HCT116 (cell line): ENCODE results near the gene ADAM17. TPM values are rescaled to one million over a fixed set of nuclear protein-coding genes. Genes with fewer than 3 reads are reported as not detected.

Source experiments
- ATAC-seq: fragments of 200-7000 bp; cut with Tn5 transposase; 2 replicates; pipeline ENCODE4 v1.9.1; 2020; ENCODE audit warnings: mild to moderate bottlenecking, moderate library complexity
- BruUV-seq: library from RNA; stranded (reverse); fragments of 400-500 nt; replicated peaks from 2 replicates; lab custom pipeline; 2021; lab: Mats Ljungman, UMichigan
- CTCF ChIA-PET: fragments of 300-600 bp; sonication (Branson Sonifier 250); formaldehyde crosslinking; loops from one replicate; lab custom pipeline; 2021; ENCODE audit warnings: antibody characterized with exemption; lab: Charles Lee
- POLR2A ChIA-PET: fragments of 300-600, 350-600 bp; sonication (Branson Sonifier 250); formaldehyde crosslinking; loops from one replicate; lab custom pipeline; 2021; ENCODE audit warnings: antibody characterized with exemption; lab: Charles Lee
- RAD21 ChIA-PET, 2 experiments: fragments of 300-600 bp; sonication (Branson Sonifier 250); formaldehyde crosslinking; loops; one replicate each; lab custom pipeline; 2023; ENCODE audit warnings: low total read pairs in 2 of 2; ENCODE audit not compliant: uncharacterized antibody in 2 of 2, unreplicated experiment in 2 of 2, low non-redundant PET in 1 of 2; lab: Charles Lee
- DNase-seq: peaks from one replicate; pipeline ENCODE4 v3.0.0-alpha.2; 2010; ENCODE audit warnings: low read depth, low spot score
- H2AFZ ChIP-seq: fragments of 200-600 bp; shearing (Covaris generic), sonication (generic); 2 replicates; pipeline ENCODE4 v1.6.1; 2017; ENCODE audit warnings: low read depth, mixed run types, mixed read lengths, antibody characterized with exemption, low read length; ENCODE audit not compliant: poor library complexity, severe bottlenecking
- H3K27ac ChIP-seq: 2 replicates; pipeline ENCODE4 v1.5.1; 2012; ENCODE audit warnings: low read depth, low read length
- H3K27me3 ChIP-seq: fragments of 200-600 bp; sonication (generic); 2 replicates; pipeline ENCODE4 v1.6.1; 2016; ENCODE audit warnings: mixed run types, low read length, mixed read lengths; ENCODE audit not compliant: insufficient read depth
- H3K36me3 ChIP-seq, 2 experiments: fragments of 200-500 bp in 1 of 2; fragments of 200-600 bp in 1 of 2; sonication (Bioruptor generic) in 1 of 2; sonication (generic) in 1 of 2; 2 replicates each; pipeline versions ENCODE4 v1.5.1 to v1.6.1; 2014 to 2016; ENCODE audit warnings: low read length in 2 of 2, inconsistent platforms in 1 of 2, mixed read lengths in 1 of 2, mixed run types in 1 of 2; ENCODE audit not compliant: insufficient read depth in 2 of 2, control insufficient read depth in 1 of 2
- H3K4me1 ChIP-seq, 2 experiments: fragments of 200-600 bp in 1 of 2; sonication (generic) in 1 of 2; 2 replicates each; pipeline versions ENCODE4 v1.5.1 to v1.6.1; 2012 to 2017; ENCODE audit warnings: low read length in 2 of 2, inconsistent platforms in 1 of 2, mild to moderate bottlenecking in 1 of 2, mixed read lengths in 1 of 2, mixed run types in 1 of 2, moderate library complexity in 1 of 2; ENCODE audit not compliant: insufficient read depth in 2 of 2, control insufficient read depth in 1 of 2
- H3K4me2 ChIP-seq: fragments of 200-600 bp; sonication (generic); 2 replicates; pipeline ENCODE4 v1.6.1; 2017; ENCODE audit warnings: mixed run types, low read length, mixed read lengths
- H3K4me3 ChIP-seq, 2 experiments: fragments of 200-600 bp in 1 of 2; sonication (generic) in 1 of 2; replicated peaks in 1 of 2; 2 replicates each; pipeline ENCODE4 v1.5.1; 2011 to 2016; ENCODE audit warnings: low read length in 2 of 2, control low read depth in 1 of 2, low read depth in 1 of 2, mild to moderate bottlenecking in 1 of 2, mixed read lengths in 1 of 2, mixed run types in 1 of 2
- H3K79me2 ChIP-seq: fragments of 200-600 bp; sonication (generic); 2 replicates; pipeline ENCODE4 v1.6.1; 2017; ENCODE audit warnings: mild to moderate bottlenecking, mixed run types, low read length, moderate library complexity, mixed read lengths; ENCODE audit not compliant: insufficient read depth
- H3K9ac ChIP-seq: fragments of 200-600 bp; sonication (generic); 2 replicates; pipeline ENCODE4 v1.6.1; 2016; ENCODE audit warnings: low read length, mixed read lengths
- H3K9me2 ChIP-seq: fragments of 200-600 bp; sonication (generic), shearing (Covaris generic); 2 replicates; pipeline ENCODE4 v1.6.1; 2017; ENCODE audit warnings: mixed run types, mild to moderate bottlenecking, moderate library complexity; ENCODE audit not compliant: insufficient read depth
- H3K9me3 ChIP-seq, 2 experiments: fragments of 200-500 bp in 1 of 2; fragments of 200-600 bp in 1 of 2; sonication (Bioruptor generic) in 1 of 2; sonication (generic) in 1 of 2; 2 replicates each; pipeline ENCODE4 v1.6.1; 2014 to 2017; ENCODE audit warnings: low read length in 2 of 2, mixed read lengths in 2 of 2, inconsistent platforms in 1 of 2, low read depth in 1 of 2, mild to moderate bottlenecking in 1 of 2, mixed run types in 1 of 2, moderate library complexity in 1 of 2; ENCODE audit not compliant: control insufficient read depth in 1 of 2, insufficient read depth in 1 of 2
- H4K20me1 ChIP-seq: fragments of 200-600 bp; sonication (generic), shearing (Covaris generic); 2 replicates; pipeline ENCODE4 v1.6.1; 2017; ENCODE audit warnings: mixed run types, mild to moderate bottlenecking, moderate library complexity; ENCODE audit not compliant: insufficient read depth
- CEBPB ChIP-seq: IDR thresholded peaks from 2 replicates; pipeline ENCODE4 v1.6.1; 2012; ENCODE audit warnings: low read depth
- EGR1 ChIP-seq: IDR thresholded peaks from 2 replicates; pipeline ENCODE4 v1.6.1; 2012; ENCODE audit warnings: low read depth
- ELF1 ChIP-seq: IDR thresholded peaks from 2 replicates; pipeline ENCODE4 v1.6.1; 2012; ENCODE audit warnings: low read depth, borderline replicate concordance
- EZH2 ChIP-seq: fragments of 200-600 bp; sonication (generic); IDR thresholded peaks from 2 replicates; pipeline ENCODE4 v1.6.1; 2017; ENCODE audit warnings: antibody characterized with exemption, mixed run types
- FOSL1 ChIP-seq: IDR thresholded peaks from 2 replicates; pipeline ENCODE4 v1.6.1; 2012; ENCODE audit warnings: low read depth
- POLR2AphosphoS5 ChIP-seq: IDR thresholded peaks from 2 replicates; pipeline ENCODE4 v1.6.1; 2011; ENCODE audit warnings: mild to moderate bottlenecking, low read depth, low read length, moderate library complexity
- REST ChIP-seq: IDR thresholded peaks from 2 replicates; pipeline ENCODE4 v1.6.1; 2012; ENCODE audit warnings: low read depth
- TCF7L2 ChIP-seq: IDR thresholded peaks from 2 replicates; pipeline ENCODE4 v1.7.0; 2011; ENCODE audit warnings: borderline replicate concordance, inconsistent platforms; ENCODE audit not compliant: insufficient read depth, insufficient read length; ENCODE audit errors: extremely low read depth
- ZBTB33 ChIP-seq: IDR thresholded peaks from 2 replicates; pipeline ENCODE4 v1.6.1; 2011; ENCODE audit warnings: mild to moderate bottlenecking, low read length, moderate library complexity; ENCODE audit not compliant: insufficient replicate concordance; ENCODE audit errors: extremely low read depth
- ZNF274 ChIP-seq: fragments of 200-500 bp; sonication (Bioruptor generic); IDR thresholded peaks from 2 replicates; pipeline ENCODE4 v1.6.1; 2014; ENCODE audit warnings: mild to moderate bottlenecking, low read depth, low read length, inconsistent platforms
- intact Hi-C: fragments of 100-400 bp; cut with micrococcal nuclease; formaldehyde crosslinking; loops from 2 replicates; pipeline ENCODE4 v1.10.0; 2022
- total RNA-seq: library from RNA; stranded (reverse); gene quantifications from one replicate; pipeline ENCODE4 v1.2.1, GENCODE V29; 2021; ENCODE audit not compliant: unreplicated experiment

ADAM17 gene
- total RNA-seq, 1 experiment from 2014 or later, result 39.2 TPM

- H3K9ac ChIP-seq, result no peak overlapping the region
- no peaks in the 10 kb centered on the region for H4K20me1 ChIP-seq
- intact Hi-C loops, result no loop called here
- no peaks in the 10 kb centered on the region for H3K79me2 ChIP-seq
- H3K36me3 ChIP-seq, result peaks cover 0 to 6% of the 10 kb centered on the region in 2 experiments; a peak in 3 of 4 replicates
- ATAC-seq (no peak), DNase-seq (no peak)
- no peaks in the 10 kb centered on the region for H3K9me2 ChIP-seq
- ChIA-PET RAD21 (no interaction called here), POLR2A (no interaction called here), CTCF (no interaction called here)
- no peak overlapping the region for H3K4me2 ChIP-seq
- no peak overlapping the region for H3K27ac ChIP-seq
- no peak overlapping the region for H2AFZ ChIP-seq
- H3K4me1 ChIP-seq, result no peaks in the 10 kb centered on the region
- H3K4me3 ChIP-seq, result no peak overlapping the region
- H3K9me3 ChIP-seq, result no peaks in the 10 kb centered on the region
- H3K27me3 ChIP-seq, result no peaks in the 10 kb centered on the region
- no peak for TF ChIP-seq ELF1
- TF ChIP-seq, all 23 proteins: peak for 0
- no TSS peak for BruUV-seq
Observed at GRCh38 chr2:9508931-9509330, 46.7 kb downstream of the ADAM17 start.

- Histone ChIP-seq H2AFZ (no peak overlapping the region), H3K9me3 (no peaks in the 10 kb centered on the region), H3K79me2 (0 out of 2 replicates have a peak, but pooled peaks cover 3% of the 10 kb centered on the region), H3K36me3 (peaks cover 14 to 21% of the 10 kb centered on the region in 2 experiments; a peak in 3 of 4 replicates), H3K4me2 (no peak overlapping the region), H4K20me1 (no peaks in the 10 kb centered on the region), H3K27me3 (no peaks in the 10 kb centered on the region), H3K9ac (no peak overlapping the region), H3K4me1 (no peaks in the 10 kb centered on the region), H3K27ac (no peak overlapping the region), H3K9me2 (no peaks in the 10 kb centered on the region), H3K4me3 (no peak overlapping the region)
- CTCF ChIA-PET, result no interaction called here
- ATAC-seq (no peak), DNase-seq (no peak)
- intact Hi-C loops, result no loop called here
- RAD21 ChIA-PET, result no interaction called here
- POLR2A ChIA-PET, result no interaction called here
- TF ChIP-seq FOSL1 (no peak), TCF7L2 (no peak), CEBPB (no peak), REST (no peak), POLR2AphosphoS5 (no peak), ELF1 (no peak), EZH2 (no peak), EGR1 (no peak), ZNF274 (no peak), ZBTB33 (no peak)
- no TSS peak for BruUV-seq
Observed at GRCh38 chr2:9498210-9498609, 57.4 kb downstream of the ADAM17 start.
